Activated CD4-positive, alpha-beta memory T cell treated with anti-CD3 and anti-CD28 coated beads, Interleukin-2, amount 10 ng/mL, durations not matched to agents 7 days and 5 days (primary cell): Measurements from ENCODE around the gene RGL1. TPM values are rescaled to one million over a fixed set of nuclear protein-coding genes. Genes with fewer than 3 reads are reported as not detected.

Source experiments
- CTCF ChIA-PET: fragments of 350-600 bp; sonication (Branson Sonifier 250); formaldehyde crosslinking; loops from one replicate; lab custom pipeline; 2021; ENCODE audit warnings: antibody characterized with exemption, inconsistent platforms; lab: Charles Lee
- POLR2A ChIA-PET: fragments of 350-600 bp; sonication (Branson Sonifier 250); formaldehyde crosslinking; loops from one replicate; lab custom pipeline; 2021; ENCODE audit warnings: antibody characterized with exemption; lab: Charles Lee
- DNase-seq: peaks from one replicate; pipeline ENCODE4 v3.0.0-alpha.2; 2020
- H3K27ac Mint-ChIP-seq: one replicate; pipeline ENCODE4 v1.8.0; 2021; ENCODE audit warnings: mild to moderate bottlenecking, mixed read lengths
- H3K27me3 Mint-ChIP-seq: one replicate; pipeline ENCODE4 v1.8.0; 2021; ENCODE audit warnings: mixed read lengths
- H3K36me3 Mint-ChIP-seq: one replicate; pipeline ENCODE4 v1.8.0; 2021; ENCODE audit warnings: low read depth, mixed read lengths
- H3K4me1 Mint-ChIP-seq: one replicate; pipeline ENCODE4 v1.8.0; 2021; ENCODE audit warnings: mixed read lengths
- H3K4me3 Mint-ChIP-seq: one replicate; pipeline ENCODE4 v1.8.0; 2021; ENCODE audit warnings: mild to moderate bottlenecking, mixed read lengths
- H3K9me3 Mint-ChIP-seq: one replicate; pipeline ENCODE4 v1.8.0; 2021; ENCODE audit warnings: mixed read lengths
- total RNA-seq, 2 experiments: library from RNA; stranded (reverse); gene quantifications; one replicate each; pipeline ENCODE4 v1.2.3, GENCODE V29; 2021

The RGL1 gene
- total RNA-seq, 2 experiments from 2014 or later: 2.4 to 2.8 TPM

GRCh38 chr1:183952101-183952500 lies 147.2 kb downstream of the RGL1 start:
- peaks cover 5% of the 10 kb centered on the region for H3K9me3 Mint-ChIP-seq
- H3K4me1 Mint-ChIP-seq: peaks cover 9% of the 10 kb centered on the region
- H3K27ac Mint-ChIP-seq: no peak overlapping the region
- no peak overlapping the region for H3K4me3 Mint-ChIP-seq
- H3K36me3 Mint-ChIP-seq: peaks cover 12% of the 10 kb centered on the region
- peaks cover 1% of the 10 kb centered on the region for H3K27me3 Mint-ChIP-seq
- POLR2A ChIA-PET: no interaction called here
- CTCF ChIA-PET: no interaction called here
- DNase-seq: no peak

- Mint-ChIP-seq H3K36me3 (peaks cover 12% of the 10 kb centered on the region), H3K9me3 (peaks cover 5% of the 10 kb centered on the region), H3K4me3 (no peak overlapping the region), H3K4me1 (peaks cover 9% of the 10 kb centered on the region), H3K27me3 (peaks cover 1% of the 10 kb centered on the region), H3K27ac (no peak overlapping the region)
- DNase-seq: no peak
- ChIA-PET CTCF (no interaction called here), POLR2A (interaction anchor here (0.7 to 1.0 kb wide), 2 partner anchors 36 to 99 kb away, joined by 3 to 4 read pairs; partner anchors contain the start of gene TSEN15)
Observed at GRCh38 chr1:183953031-183953430, 148.1 kb downstream of the RGL1 start.

GRCh38 chr1:183954496-183954895 lies 149.6 kb downstream of the RGL1 start:
- Mint-ChIP-seq H3K27me3 (peaks cover 1% of the 10 kb centered on the region), H3K9me3 (no peaks in the 10 kb centered on the region), H3K36me3 (peaks cover 10% of the 10 kb centered on the region), H3K27ac (no peak overlapping the region), H3K4me1 (peaks cover 9% of the 10 kb centered on the region), H3K4me3 (no peak overlapping the region)
- ChIA-PET CTCF (interaction anchor here (1.0 kb wide), 1 partner anchor 39 kb away, joined by 5 read pairs; no protein-coding TSS in a partner anchor), POLR2A (interaction anchor here (1.0 to 3.7 kb wide), 4 partner anchors 9 to 97 kb away, joined by 3 to 39 read pairs (median 3); partner anchors contain the start of gene TSEN15)
- DNase-seq: no peak

- Mint-ChIP-seq H3K4me1 (peaks cover 9% of the 10 kb centered on the region), H3K4me3 (peak overlapping the region; percentile 8), H3K27me3 (no peaks in the 10 kb centered on the region), H3K36me3 (peaks cover 8% of the 10 kb centered on the region), H3K9me3 (no peaks in the 10 kb centered on the region), H3K27ac (no peak overlapping the region)
- peak; percentile 74 for DNase-seq
- POLR2A ChIA-PET: interaction anchor here (0.6 to 3.7 kb wide), 7 partner anchors 12 to 798 kb away, joined by 3 to 39 read pairs (median 3); partner anchors contain the start of genes EDEM3 and TSEN15
- CTCF ChIA-PET: interaction anchor here (0.7 to 2.7 kb wide), 7 partner anchors 10 to 910 kb away, joined by 3 to 10 read pairs (median 5); partner anchors contain the start of gene TSEN15
Observed at GRCh38 chr1:183956559-183957188, 151.8 kb downstream of the RGL1 start.

- H3K27ac Mint-ChIP-seq: no peak overlapping the region
- no peak overlapping the region for H3K4me3 Mint-ChIP-seq
- no peak for DNase-seq
- H3K36me3 Mint-ChIP-seq: peaks cover 8% of the 10 kb centered on the region
- H3K9me3 Mint-ChIP-seq: peaks cover 2% of the 10 kb centered on the region
- H3K4me1 Mint-ChIP-seq: peaks cover 7% of the 10 kb centered on the region
- H3K27me3 Mint-ChIP-seq: no peaks in the 10 kb centered on the region
- CTCF ChIA-PET: interaction anchor here (0.7 to 2.7 kb wide), 8 partner anchors 10 to 1537 kb away, joined by 3 to 10 read pairs (median 4); partner anchors contain the start of gene TSEN15
- POLR2A ChIA-PET: interaction anchor here (0.6 to 3.7 kb wide), 5 partner anchors 15 to 797 kb away, joined by 3 to 39 read pairs (median 4); partner anchors contain the start of genes EDEM3 and TSEN15
Observed at GRCh38 chr1:183957216-183957830, 152.4 kb downstream of the RGL1 start.

- CTCF ChIA-PET: interaction anchor here (1.0 to 1.3 kb wide), 2 partner anchors 44 to 274 kb away, joined by 3 read pairs; no protein-coding TSS in a partner anchor
- H3K36me3 Mint-ChIP-seq: peaks cover 17% of the 10 kb centered on the region
- POLR2A ChIA-PET: interaction anchor here (1.3 to 3.2 kb wide), 2 partner anchors 43 to 92 kb away, joined by 5 to 20 read pairs; partner anchors contain the start of gene TSEN15
- H3K27me3 Mint-ChIP-seq: no peaks in the 10 kb centered on the region
- no peak overlapping the region for H3K27ac Mint-ChIP-seq
- H3K4me1 Mint-ChIP-seq: peaks cover 13% of the 10 kb centered on the region
- no peak overlapping the region for H3K4me3 Mint-ChIP-seq
- H3K9me3 Mint-ChIP-seq: peaks cover 9% of the 10 kb centered on the region
- DNase-seq: no peak
Observed at GRCh38 chr1:183958958-183959357, 154.0 kb downstream of the RGL1 start.

- H3K27ac Mint-ChIP-seq: no peak overlapping the region
- H3K4me1 Mint-ChIP-seq: peaks cover 6% of the 10 kb centered on the region
- ChIA-PET CTCF (no interaction called here), POLR2A (no interaction called here)
- no peak overlapping the region for H3K4me3 Mint-ChIP-seq
- peaks cover 9% of the 10 kb centered on the region for H3K9me3 Mint-ChIP-seq
- no peak for DNase-seq
- H3K36me3 Mint-ChIP-seq: peaks cover 10% of the 10 kb centered on the region
- peaks cover 1% of the 10 kb centered on the region for H3K27me3 Mint-ChIP-seq
Observed at GRCh38 chr1:183961132-183961531, 156.2 kb downstream of the RGL1 start.

GRCh38 chr1:183962903-183963302 lies 158.0 kb downstream of the RGL1 start:
- no peak overlapping the region for H3K4me3 Mint-ChIP-seq
- ChIA-PET CTCF (no interaction called here), POLR2A (interaction anchor here (1.3 kb wide), 1 partner anchor 31 kb away, joined by 3 read pairs; no protein-coding TSS in a partner anchor)
- H3K9me3 Mint-ChIP-seq: peaks cover 9% of the 10 kb centered on the region
- no peak overlapping the region for H3K27ac Mint-ChIP-seq
- peaks cover 20% of the 10 kb centered on the region for H3K36me3 Mint-ChIP-seq
- no peak for DNase-seq
- H3K27me3 Mint-ChIP-seq: peaks cover 1% of the 10 kb centered on the region
- peaks cover 17% of the 10 kb centered on the region for H3K4me1 Mint-ChIP-seq

- POLR2A ChIA-PET: no interaction called here
- DNase-seq: no peak
- Mint-ChIP-seq H3K4me3 (no peak overlapping the region), H3K27me3 (peaks cover 2% of the 10 kb centered on the region), H3K9me3 (peaks cover 9% of the 10 kb centered on the region), H3K36me3 (peaks cover 20% of the 10 kb centered on the region), H3K4me1 (peaks cover 25% of the 10 kb centered on the region), H3K27ac (no peak overlapping the region)
- CTCF ChIA-PET: no interaction called here
Observed at GRCh38 chr1:183965726-183966125, 160.8 kb downstream of the RGL1 start.

GRCh38 chr1:183966487-183966886 lies 161.6 kb downstream of the RGL1 start:
- no peak for DNase-seq
- ChIA-PET POLR2A (no interaction called here), CTCF (interaction anchor here (1.9 kb wide), 1 partner anchor 10 kb away, joined by 3 read pairs; no protein-coding TSS in a partner anchor)
- H3K4me3 Mint-ChIP-seq: no peak overlapping the region
- no peak overlapping the region for H3K27ac Mint-ChIP-seq
- peaks cover 25% of the 10 kb centered on the region for H3K4me1 Mint-ChIP-seq
- peaks cover 3% of the 10 kb centered on the region for H3K27me3 Mint-ChIP-seq
- peaks cover 9% of the 10 kb centered on the region for H3K9me3 Mint-ChIP-seq
- peaks cover 20% of the 10 kb centered on the region for H3K36me3 Mint-ChIP-seq

- POLR2A ChIA-PET: interaction anchor here (1.0 kb wide), 1 partner anchor 12 kb away, joined by 3 read pairs; no protein-coding TSS in a partner anchor
Observed at GRCh38 chr1:183967914-183968313, 163.0 kb downstream of the RGL1 start.

GRCh38 chr1:183968386-183968785 lies 163.5 kb downstream of the RGL1 start:
- DNase-seq: no peak
- Mint-ChIP-seq H3K27me3 (peaks cover 3% of the 10 kb centered on the region), H3K4me1 (peaks cover 19% of the 10 kb centered on the region), H3K36me3 (peaks cover 13% of the 10 kb centered on the region), H3K9me3 (no peaks in the 10 kb centered on the region), H3K27ac (peak overlapping the region; percentile 62), H3K4me3 (no peak overlapping the region)
- ChIA-PET CTCF (no interaction called here), POLR2A (interaction anchor here (1.0 kb wide), 1 partner anchor 12 kb away, joined by 3 read pairs; no protein-coding TSS in a partner anchor)

More at GRCh38 chr1:183967914-183968313, 163.0 kb downstream of the RGL1 start:
- no peak overlapping the region for H3K4me3 Mint-ChIP-seq
- CTCF ChIA-PET: interaction anchor here (1.9 kb wide), 1 partner anchor 11 kb away, joined by 3 read pairs; no protein-coding TSS in a partner anchor
- H3K9me3 Mint-ChIP-seq: peaks cover 1% of the 10 kb centered on the region
- peaks cover 13% of the 10 kb centered on the region for H3K36me3 Mint-ChIP-seq
- H3K4me1 Mint-ChIP-seq: peaks cover 20% of the 10 kb centered on the region
- peak overlapping the region; percentile 62 for H3K27ac Mint-ChIP-seq
- peaks cover 3% of the 10 kb centered on the region for H3K27me3 Mint-ChIP-seq
- DNase-seq: peak; percentile 33
